ENCODE measurements around the gene SLC12A6.

SLC12A6 gene

GRCh38 chr15:34324933-34325332 lies 12.6 kb downstream of the SLC12A6 start:
- no peak overlapping the region for H3K27ac ChIP-seq (ENCODE audit: low read length)

DNA sequence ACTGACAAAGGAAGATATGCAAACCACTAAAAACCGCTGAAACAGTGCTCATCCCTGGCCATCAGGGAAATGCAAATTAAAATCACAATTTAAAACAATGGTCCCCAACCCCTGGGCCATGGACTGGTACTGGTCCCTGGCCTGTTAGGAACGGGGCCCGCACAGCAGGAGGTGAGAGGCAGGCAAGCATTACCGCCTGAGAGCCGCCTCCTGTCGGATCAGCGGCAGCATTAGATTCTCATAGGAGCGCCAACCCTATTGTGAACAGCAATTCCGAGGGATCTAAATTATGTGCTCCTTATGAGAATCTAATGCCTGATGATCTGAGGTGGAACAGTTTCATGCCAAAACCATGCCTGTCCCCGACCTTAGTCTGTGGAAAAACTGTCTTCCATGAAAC lies 14.4 kb downstream of the SLC12A6 start:
- Histone ChIP-seq H3K4me3 (ENCODE audit: low read length) (no peak overlapping the region), H3K36me3 (ENCODE audit: insufficient read depth, low read depth, low read length) (no peaks in the 10 kb centered on the region), H3K27me3 (ENCODE audit: insufficient read depth, low read length) (no peaks in the 10 kb centered on the region), H3K9ac (ENCODE audit: low read depth, low read length) (no peak overlapping the region), H3K4me1 (ENCODE audit: insufficient read depth, low read length) (peaks cover 3% of the 10 kb centered on the region; the same call in 1 of the 2 replicates), H3K9me3 (ENCODE audit: insufficient read depth, low read depth, low read length) (no peaks in the 10 kb centered on the region; the same call in 1 of the 2 replicates), H3K27ac (ENCODE audit: low read length) (no peak overlapping the region)

More at GRCh38 chr15:34324933-34325332, 12.6 kb downstream of the SLC12A6 start:
- H3K4me3 ChIP-seq (ENCODE audit: low read length) = no peak overlapping the region
- H3K9ac ChIP-seq (ENCODE audit: low read depth, low read length) = no peak overlapping the region
- no peaks in the 10 kb centered on the region for H3K27me3 ChIP-seq (ENCODE audit: insufficient read depth, low read length)
- H3K4me1 ChIP-seq (ENCODE audit: insufficient read depth, low read length) = no peaks in the 10 kb centered on the region
- H3K36me3 ChIP-seq (ENCODE audit: insufficient read depth, low read depth, low read length) = no peaks in the 10 kb centered on the region
- no peaks in the 10 kb centered on the region; the same call in 1 of the 2 replicates for H3K9me3 ChIP-seq (ENCODE audit: insufficient read depth, low read depth, low read length)

GRCh38 chr15:34318277-34319079 lies 19.1 kb downstream of the SLC12A6 start:
- peaks cover 3% of the 10 kb centered on the region; the same call in 1 of the 2 replicates for H3K4me1 ChIP-seq (ENCODE audit: insufficient read depth, low read length)
- no peaks in the 10 kb centered on the region for H3K27me3 ChIP-seq (ENCODE audit: insufficient read depth, low read length)
- peak overlapping the region; percentile 89 for H3K4me3 ChIP-seq (ENCODE audit: low read length)
- peak overlapping the region; percentile 75 for H3K9ac ChIP-seq (ENCODE audit: low read depth, low read length)
- no peaks in the 10 kb centered on the region; the same call in 1 of the 2 replicates for H3K9me3 ChIP-seq (ENCODE audit: insufficient read depth, low read depth, low read length)
- no peak overlapping the region for H3K27ac ChIP-seq (ENCODE audit: low read length)
- no peaks in the 10 kb centered on the region for H3K36me3 ChIP-seq (ENCODE audit: insufficient read depth, low read depth, low read length)

GRCh38 chr15:34314491-34315490 lies 22.8 kb downstream of the SLC12A6 start:
- H3K27ac ChIP-seq (ENCODE audit: low read length) = no peak overlapping the region
- H3K4me1 ChIP-seq (ENCODE audit: insufficient read depth, low read length) = peaks cover 3% of the 10 kb centered on the region; the same call in 1 of the 2 replicates
- no peaks in the 10 kb centered on the region for H3K9me3 ChIP-seq (ENCODE audit: insufficient read depth, low read depth, low read length)
- no peak overlapping the region for H3K4me3 ChIP-seq (ENCODE audit: low read length)
- H3K9ac ChIP-seq (ENCODE audit: low read depth, low read length) = no peak overlapping the region
- H3K36me3 ChIP-seq (ENCODE audit: insufficient read depth, low read depth, low read length) = no peaks in the 10 kb centered on the region
- no peaks in the 10 kb centered on the region for H3K27me3 ChIP-seq (ENCODE audit: insufficient read depth, low read length)

- no peaks in the 10 kb centered on the region for H3K36me3 ChIP-seq (ENCODE audit: insufficient read depth, low read depth, low read length)
- no peaks in the 10 kb centered on the region for H3K9me3 ChIP-seq (ENCODE audit: insufficient read depth, low read depth, low read length)
- no peak overlapping the region for H3K4me3 ChIP-seq (ENCODE audit: low read length)
- no peak overlapping the region for H3K27ac ChIP-seq (ENCODE audit: low read length)
- no peak overlapping the region for H3K9ac ChIP-seq (ENCODE audit: low read depth, low read length)
- no peaks in the 10 kb centered on the region for H3K4me1 ChIP-seq (ENCODE audit: insufficient read depth, low read length)
- H3K27me3 ChIP-seq (ENCODE audit: insufficient read depth, low read length) = no peaks in the 10 kb centered on the region
These were observed 26.0 kb downstream of the SLC12A6 start for GRCh38 chr15:34311563-34311962.

- Histone ChIP-seq H3K4me1 (ENCODE audit: insufficient read depth, low read length) (no peaks in the 10 kb centered on the region), H3K36me3 (ENCODE audit: insufficient read depth, low read depth, low read length) (no peaks in the 10 kb centered on the region), H3K9me3 (ENCODE audit: insufficient read depth, low read depth, low read length) (no peaks in the 10 kb centered on the region), H3K4me3 (ENCODE audit: low read length) (no peak overlapping the region), H3K27ac (ENCODE audit: low read length) (no peak overlapping the region), H3K27me3 (ENCODE audit: insufficient read depth, low read length) (no peaks in the 10 kb centered on the region), H3K9ac (ENCODE audit: low read depth, low read length) (no peak overlapping the region)
These were observed 33.0 kb downstream of the SLC12A6 start for GRCh38 chr15:34304613-34305012.

GRCh38 chr15:34301058-34301457 lies 36.5 kb downstream of the SLC12A6 start:
- Histone ChIP-seq H3K36me3 (ENCODE audit: insufficient read depth, low read depth, low read length) (no peaks in the 10 kb centered on the region), H3K4me3 (ENCODE audit: low read length) (no peak overlapping the region), H3K27ac (ENCODE audit: low read length) (no peak overlapping the region), H3K9me3 (ENCODE audit: insufficient read depth, low read depth, low read length) (no peaks in the 10 kb centered on the region), H3K9ac (ENCODE audit: low read depth, low read length) (no peak overlapping the region), H3K27me3 (ENCODE audit: insufficient read depth, low read length) (no peaks in the 10 kb centered on the region), H3K4me1 (ENCODE audit: insufficient read depth, low read length) (no peaks in the 10 kb centered on the region)

GRCh38 chr15:34297059-34297458 lies 40.5 kb downstream of the SLC12A6 start:
- H3K27me3 ChIP-seq (ENCODE audit: insufficient read depth, low read length) = no peaks in the 10 kb centered on the region
- H3K4me3 ChIP-seq (ENCODE audit: low read length) = no peak overlapping the region
- H3K9ac ChIP-seq (ENCODE audit: low read depth, low read length) = no peak overlapping the region
- H3K9me3 ChIP-seq (ENCODE audit: insufficient read depth, low read depth, low read length) = no peaks in the 10 kb centered on the region
- H3K36me3 ChIP-seq (ENCODE audit: insufficient read depth, low read depth, low read length) = no peaks in the 10 kb centered on the region
- no peak overlapping the region for H3K27ac ChIP-seq (ENCODE audit: low read length)
- H3K4me1 ChIP-seq (ENCODE audit: insufficient read depth, low read length) = no peaks in the 10 kb centered on the region

DNA sequence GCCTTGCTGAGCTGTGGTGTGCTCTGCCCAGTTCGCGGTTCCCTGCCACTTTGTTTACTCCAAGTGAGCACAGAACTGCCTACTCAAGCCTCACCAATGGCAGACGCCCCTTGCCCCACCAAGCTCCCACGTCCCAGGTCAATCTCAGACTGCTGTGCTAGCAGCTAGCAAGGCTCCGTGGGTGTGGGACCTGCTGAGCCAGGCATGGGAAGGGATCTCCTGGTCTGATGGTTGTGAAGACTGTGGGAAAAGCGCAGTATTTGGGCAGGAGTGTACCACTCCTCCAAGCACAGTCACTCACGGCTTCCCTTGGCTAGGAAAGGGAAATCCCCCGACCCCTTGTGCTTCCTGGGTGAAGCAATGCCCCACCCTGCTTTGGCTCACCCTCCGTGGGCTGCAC lies 45.0 kb downstream of the SLC12A6 start:
- Histone ChIP-seq H3K9ac (ENCODE audit: low read depth, low read length) (no peak overlapping the region), H3K36me3 (ENCODE audit: insufficient read depth, low read depth, low read length) (no peaks in the 10 kb centered on the region), H3K27me3 (ENCODE audit: insufficient read depth, low read length) (no peaks in the 10 kb centered on the region), H3K9me3 (ENCODE audit: insufficient read depth, low read depth, low read length) (no peaks in the 10 kb centered on the region), H3K4me1 (ENCODE audit: insufficient read depth, low read length) (no peaks in the 10 kb centered on the region), H3K27ac (ENCODE audit: low read length) (no peak overlapping the region), H3K4me3 (ENCODE audit: low read length) (no peak overlapping the region)

- H3K9ac ChIP-seq (ENCODE audit: low read depth, low read length) = no peak overlapping the region
- no peak overlapping the region for H3K4me3 ChIP-seq (ENCODE audit: low read length)
- H3K27ac ChIP-seq (ENCODE audit: low read length) = no peak overlapping the region
- H3K27me3 ChIP-seq (ENCODE audit: insufficient read depth, low read length) = no peaks in the 10 kb centered on the region
- no peaks in the 10 kb centered on the region for H3K36me3 ChIP-seq (ENCODE audit: insufficient read depth, low read depth, low read length)
- H3K9me3 ChIP-seq (ENCODE audit: insufficient read depth, low read depth, low read length) = no peaks in the 10 kb centered on the region
- no peaks in the 10 kb centered on the region for H3K4me1 ChIP-seq (ENCODE audit: insufficient read depth, low read length)
These were observed 52.6 kb downstream of the SLC12A6 start for GRCh38 chr15:34284937-34285336.

DNA sequence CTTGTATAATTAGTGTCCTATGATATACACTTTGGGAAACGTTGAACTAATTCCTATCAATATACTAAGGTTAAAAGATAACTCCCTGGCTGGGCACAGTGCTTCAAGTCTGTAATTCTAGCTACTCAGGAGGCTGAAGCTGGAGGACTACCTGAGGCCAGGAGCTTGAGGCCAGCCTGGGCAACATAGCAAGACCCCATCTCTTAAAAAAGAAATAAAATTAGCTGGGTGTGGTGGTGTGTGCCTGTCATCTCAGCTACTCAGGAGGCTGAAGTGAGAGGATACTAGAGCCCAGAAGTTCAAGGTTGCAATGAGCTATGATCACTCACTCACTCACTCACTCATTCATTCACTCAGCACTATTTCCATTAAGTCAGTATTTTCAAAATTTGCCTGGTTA lies 55.2 kb downstream of the SLC12A6 start:
- no peak overlapping the region for H3K27ac ChIP-seq (ENCODE audit: low read length)
- H3K4me1 ChIP-seq (ENCODE audit: insufficient read depth, low read length) = no peaks in the 10 kb centered on the region
- H3K36me3 ChIP-seq (ENCODE audit: insufficient read depth, low read depth, low read length) = no peaks in the 10 kb centered on the region
- no peak overlapping the region for H3K9ac ChIP-seq (ENCODE audit: low read depth, low read length)
- no peaks in the 10 kb centered on the region for H3K9me3 ChIP-seq (ENCODE audit: insufficient read depth, low read depth, low read length)
- H3K27me3 ChIP-seq (ENCODE audit: insufficient read depth, low read length) = no peaks in the 10 kb centered on the region
- no peak overlapping the region for H3K4me3 ChIP-seq (ENCODE audit: low read length)
